K562 (cell line): ENCODE data around the gene NOS2. TPM values are rescaled to one million over a fixed set of nuclear protein-coding genes. Genes with fewer than 3 reads are reported as not detected.

Experiments used
- ATAC-seq: fragments of 200-7000 bp; cut with Tn5 transposase; 3 replicates; pipeline ENCODE4 v1.9.1; 2020; ENCODE audit warnings: moderate library complexity
- BruUV-seq: library from RNA; stranded (reverse); fragments of 400-500 nt; replicated peaks from 2 replicates; lab custom pipeline; 2021; lab: Mats Ljungman, UMichigan
- CTCF ChIA-PET: fragments of 300-600 bp; formaldehyde crosslinking; extraction: SDS; loops from one replicate; lab custom pipeline; 2021; ENCODE audit warnings: low intra/inter-chr PET ratio; lab: Yijun Ruan, JAX
- POLR2A ChIA-PET: fragments of 300-600, 350-650 bp; sonication (Branson Sonifier 250); formaldehyde crosslinking; extraction: SDS; loops from one replicate; lab custom pipeline; 2021; ENCODE audit warnings: antibody characterized with exemption, inconsistent platforms; lab: Yijun Ruan, JAX
- DNase-seq, 4 experiments: peaks; one replicate each; pipeline versions ENCODE4 v3.0.0 to v3.0.0-alpha.2; 2011 to 2018; ENCODE audit warnings: low spot score in 3 of 4, mixed read lengths in 3 of 4; ENCODE audit errors: extremely low read depth in 1 of 4
- FAIRE-seq: peaks from 2 replicates; lab custom pipeline; 2011; peaks lifted over from hg19 to GRCh38; lab: Jason Lieb, UNC
- H2AFZ ChIP-seq: 2 replicates; pipeline ENCODE4 v1.6.0; 2011; ENCODE audit warnings: low read depth, low read length, control low read depth, inconsistent platforms
- H3K27ac ChIP-seq: fragments of 200-600 bp; 3 replicates; pipeline ENCODE4 v1.8.0; 2011; ENCODE audit warnings: low read depth, mild to moderate bottlenecking, control low read depth, inconsistent platforms, low read length, moderate library complexity, mixed read lengths; ENCODE audit errors: extremely low read depth
- H3K27me3 ChIP-seq, 2 experiments: fragments of 300-600 bp in 1 of 2; 2 replicates in 1 of 2; 3 replicates in 1 of 2; pipeline versions ENCODE4 v1.6.0 to v1.8.0; 2011; ENCODE audit warnings: inconsistent platforms in 2 of 2, low read length in 2 of 2, mild to moderate bottlenecking in 1 of 2, mixed read lengths in 1 of 2, moderate library complexity in 1 of 2; ENCODE audit not compliant: control insufficient read depth in 2 of 2, insufficient read depth in 2 of 2
- H3K36me3 ChIP-seq: fragments of 300-600 bp; 3 replicates; pipeline ENCODE4 v1.8.0; 2011; ENCODE audit warnings: mild to moderate bottlenecking, low read length, inconsistent platforms; ENCODE audit not compliant: control insufficient read depth, insufficient read depth
- H3K4me1 ChIP-seq, 2 experiments: fragments of 200-600 bp in 1 of 2; replicated peaks in 1 of 2; 2 replicates in 1 of 2; 3 replicates in 1 of 2; pipeline versions ENCODE4 v1.5.1 to v1.8.0; 2011; ENCODE audit warnings: inconsistent platforms in 2 of 2, low read length in 2 of 2, mild to moderate bottlenecking in 1 of 2, mixed read lengths in 1 of 2, moderate library complexity in 1 of 2; ENCODE audit not compliant: control insufficient read depth in 2 of 2, insufficient read depth in 2 of 2
- H3K4me2 ChIP-seq: 2 replicates; pipeline ENCODE4 v1.6.1; 2011; ENCODE audit warnings: low read length, control low read depth, inconsistent platforms, mixed read lengths; ENCODE audit not compliant: insufficient read depth
- H3K4me3 ChIP-seq: fragments of 200-600 bp; sonication (generic), shearing (Covaris generic); 2 replicates; pipeline ENCODE4 v1.5.1; 2016; ENCODE audit warnings: control low read depth, inconsistent platforms
- H3K79me2 ChIP-seq: fragments of 200-600 bp; 3 replicates; pipeline ENCODE4 v1.8.0; 2011; ENCODE audit warnings: low read length, inconsistent platforms; ENCODE audit not compliant: control insufficient read depth, insufficient read depth
- H3K9ac ChIP-seq, 2 experiments: 2 replicates each; pipeline versions ENCODE4 v1.6.0 to v1.6.1; 2011; ENCODE audit warnings: low read depth in 2 of 2, low read length in 2 of 2, control low read depth in 1 of 2, inconsistent platforms in 1 of 2, mild to moderate bottlenecking in 1 of 2, mixed read lengths in 1 of 2; ENCODE audit not compliant: insufficient read depth in 1 of 2
- H3K9me1 ChIP-seq: one replicate; pipeline ENCODE4 v1.6.0; 2011; ENCODE audit warnings: inconsistent platforms, mild to moderate bottlenecking, low read length, moderate library complexity; ENCODE audit not compliant: control insufficient read depth, insufficient read depth
- H3K9me3 ChIP-seq: replicated peaks from 2 replicates; pipeline ENCODE4 v1.5.1; 2011; ENCODE audit warnings: low read depth, low read length, inconsistent platforms; ENCODE audit not compliant: control insufficient read depth, insufficient read depth
- H4K20me1 ChIP-seq: replicated peaks from 2 replicates; pipeline ENCODE4 v1.6.1; 2011; ENCODE audit warnings: low read length, inconsistent platforms, mixed read lengths; ENCODE audit not compliant: control insufficient read depth, insufficient read depth
- DNMT1 ChIP-seq: fragments of 450-650 bp; IDR thresholded peaks from 2 replicates; pipeline ENCODE4 v1.6.1; 2016; ENCODE audit warnings: antibody characterized with exemption, mild to moderate bottlenecking
- FOXK1 ChIP-seq: sonication (generic); formaldehyde crosslinking; IDR thresholded peaks from 2 replicates; pipeline ENCODE4 v1.8.0; 2022; ENCODE audit warnings: missing genetic modification reagents, mild to moderate bottlenecking, borderline replicate concordance
- MCM7 ChIP-seq, 2 experiments: fragments of 450-650 bp; IDR thresholded peaks; 2 replicates each; pipeline ENCODE4 v1.6.1; 2016 to 2018
- NFE2 ChIP-seq: IDR thresholded peaks from 2 replicates; pipeline ENCODE4 v1.6.1; 2014; ENCODE audit warnings: antibody characterized with exemption, low read depth
- NR2F6 ChIP-seq: fragments of 450-650 bp; formaldehyde crosslinking; IDR thresholded peaks from 2 replicates; pipeline ENCODE4 v1.4.0; 2020; ENCODE audit warnings: mild to moderate bottlenecking
- NRF1 ChIP-seq, 2 experiments: fragments of 450-650 bp; IDR thresholded peaks in 1 of 2; conservative IDR thresholded peaks in 1 of 2; 2 replicates each; pipeline ENCODE4 v1.6.1; 2014; ENCODE audit warnings: mild to moderate bottlenecking in 2 of 2
- RAD51 ChIP-seq: fragments of 450-650 bp; IDR thresholded peaks from 2 replicates; pipeline ENCODE4 v1.7.1; 2016; ENCODE audit warnings: low read depth, mild to moderate bottlenecking, borderline replicate concordance
- RBM39 ChIP-seq: fragments of 200-400 bp; formaldehyde crosslinking; optimal IDR thresholded peaks from 2 replicates; pipeline ENCODE3; 2018; ENCODE audit warnings: low read depth, low read length
- SIN3B ChIP-seq: fragments of 450-650 bp; IDR thresholded peaks from 2 replicates; pipeline ENCODE4 v1.6.1; 2017; ENCODE audit warnings: low read depth, mild to moderate bottlenecking, moderate library complexity
- SREBF1 ChIP-seq: fragments of 150-350 bp; IDR thresholded peaks from 2 replicates; pipeline ENCODE4 v1.6.1; 2014; ENCODE audit warnings: antibody characterized with exemption, low read depth, low read length, borderline replicate concordance
- WGBS: fragments of 100-300 bp; shearing (Covaris generic); methylation state at CpG from one replicate; pipeline ENCODE4 v1.1.6; 2016; ENCODE audit warnings: low coverage, mixed read lengths; ENCODE audit not compliant: insufficient coverage; ENCODE audit errors: missing lambda C conversion rate; 5-methylcytosine and 5-hydroxymethylcytosine counted together
- in situ Hi-C: fragments of 300-500 bp; cut with MboI; formaldehyde crosslinking; loops from 4 replicates; pipeline ENCODE4 v1.15.0; 2018; ENCODE audit warnings: inconsistent platforms, mixed read lengths
- intact Hi-C: fragments of 100-400 bp; cut with micrococcal nuclease; formaldehyde crosslinking; loops from 2 replicates; pipeline ENCODE4 v1.14.2; 2022
- polyA plus RNA-seq, 8 experiments: library from polyadenylated mRNA; depleted of rRNA in 4 of 8; stranded (reverse) in 5 of 8; unstranded in 3 of 8; fragments of >200 nt; fragmentation: Nextera tagmentation in 2 of 8; fragmentation: Illumina TruSeq in 1 of 8; extraction: Ambion mirVana in 2 of 8; extraction: Trizol in 1 of 8; gene quantifications; 2 replicates each; pipeline versions ENCODE4 v1.2.1 to v1.2.3, GENCODE V29; 2011 to 2014; ENCODE audit warnings: inconsistent platforms in 1 of 8, missing spikeins in 1 of 8
- total RNA-seq, 7 experiments: library from RNA; depleted of rRNA in 6 of 7; stranded (reverse); fragments of >200 nt in 6 of 7; fragmentation: Illumina TruSeq in 2 of 7; extraction: Trizol in 2 of 7; gene quantifications; 2 replicates each; pipeline versions ENCODE4 v1.2.1 to v1.2.3, GENCODE V29; 2011 to 2021; ENCODE audit warnings: low replicate concordance in 1 of 7
- TF ChIP-seq, protein P1 (sequence below): fragments of 450-650 bp; formaldehyde crosslinking; conservative IDR thresholded peaks from 2 replicates; pipeline ENCODE4 v1.4.0; 2022; ENCODE audit warnings: mild to moderate bottlenecking, missing genetic modification characterization
- TF ChIP-seq, protein P2 (sequence below): sonication (generic); formaldehyde crosslinking; IDR thresholded peaks from 2 replicates; pipeline ENCODE4 v1.8.1; 2023; ENCODE audit warnings: mild to moderate bottlenecking, missing genetic modification reagents

Gene NOS2
- total and polyA plus RNA-seq, 9 of the 15 experiments (the other 6 are each of a cell fraction or from before 2014, with no cell fraction given), result not detected

DNA sequence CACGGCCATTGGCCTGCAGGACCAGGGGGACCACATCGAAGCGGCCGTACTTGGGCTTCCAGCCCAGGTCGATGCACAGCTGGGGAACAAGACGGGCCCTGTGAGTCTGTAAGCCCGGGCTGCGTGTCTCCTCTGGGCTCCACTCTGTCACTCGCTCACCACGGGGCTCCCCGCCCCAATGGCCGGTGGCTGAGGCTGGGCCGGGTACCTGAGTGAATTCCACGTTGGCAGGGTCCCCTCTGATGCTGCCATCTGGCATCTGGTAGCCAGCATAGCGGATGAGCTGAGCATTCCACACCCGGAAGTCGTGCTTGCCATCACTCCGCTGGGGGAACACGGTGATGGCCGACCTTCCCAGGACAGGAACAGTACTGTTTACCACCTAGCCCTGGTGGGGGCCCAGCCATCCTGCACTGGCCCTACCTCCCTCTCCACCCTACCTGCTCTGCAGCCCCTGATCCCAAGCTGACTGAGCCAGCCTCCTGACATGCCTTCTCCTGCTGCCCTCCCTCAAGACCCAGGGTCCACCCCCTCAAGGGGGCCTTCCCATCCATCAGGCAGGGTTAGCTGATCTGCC is 19.4 kb downstream of the NOS2 start:
- ChIA-PET POLR2A (interaction anchor here (0.5 to 0.8 kb wide), 2 partner anchors 31 to 581 kb away, joined by 3 read pairs; no protein-coding TSS in a partner anchor), CTCF (no interaction called here)
- TF ChIP-seq, protein P1, sequence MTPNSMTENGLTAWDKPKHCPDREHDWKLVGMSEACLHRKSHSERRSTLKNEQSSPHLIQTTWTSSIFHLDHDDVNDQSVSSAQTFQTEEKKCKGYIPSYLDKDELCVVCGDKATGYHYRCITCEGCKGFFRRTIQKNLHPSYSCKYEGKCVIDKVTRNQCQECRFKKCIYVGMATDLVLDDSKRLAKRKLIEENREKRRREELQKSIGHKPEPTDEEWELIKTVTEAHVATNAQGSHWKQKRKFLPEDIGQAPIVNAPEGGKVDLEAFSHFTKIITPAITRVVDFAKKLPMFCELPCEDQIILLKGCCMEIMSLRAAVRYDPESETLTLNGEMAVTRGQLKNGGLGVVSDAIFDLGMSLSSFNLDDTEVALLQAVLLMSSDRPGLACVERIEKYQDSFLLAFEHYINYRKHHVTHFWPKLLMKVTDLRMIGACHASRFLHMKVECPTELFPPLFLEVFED (CRISPR knock-in tag), result no peak
- no peak for TF ChIP-seq DNMT1
- no peak for TF ChIP-seq RBM39
- no peak for TF ChIP-seq NFE2
- TF ChIP-seq MCM7 (IDR thresholded peaks at IDR 0.05), result no peak
- TF ChIP-seq, protein P2, sequence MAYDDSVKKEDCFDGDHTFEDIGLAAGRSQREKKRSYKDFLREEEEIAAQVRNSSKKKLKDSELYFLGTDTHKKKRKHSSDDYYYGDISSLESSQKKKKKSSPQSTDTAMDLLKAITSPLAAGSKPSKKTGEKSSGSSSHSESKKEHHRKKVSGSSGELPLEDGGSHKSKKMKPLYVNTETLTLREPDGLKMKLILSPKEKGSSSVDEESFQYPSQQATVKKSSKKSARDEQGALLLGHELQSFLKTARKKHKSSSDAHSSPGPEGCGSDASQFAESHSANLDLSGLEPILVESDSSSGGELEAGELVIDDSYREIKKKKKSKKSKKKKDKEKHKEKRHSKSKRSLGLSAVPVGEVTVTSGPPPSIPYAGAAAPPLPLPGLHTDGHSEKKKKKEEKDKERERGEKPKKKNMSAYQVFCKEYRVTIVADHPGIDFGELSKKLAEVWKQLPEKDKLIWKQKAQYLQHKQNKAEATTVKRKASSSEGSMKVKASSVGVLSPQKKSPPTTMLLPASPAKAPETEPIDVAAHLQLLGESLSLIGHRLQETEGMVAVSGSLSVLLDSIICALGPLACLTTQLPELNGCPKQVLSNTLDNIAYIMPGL, result no peak
- TF ChIP-seq NRF1 (conservative IDR thresholded peaks at IDR 0.05 in 1 of 2, IDR thresholded peaks at IDR 0.05 in 1 of 2), result no peak
- TF ChIP-seq SIN3B, result no peak
- TF ChIP-seq RAD51, result no peak
- no peak for TF ChIP-seq NR2F6 (CRISPR knock-in tag)
- no peak for TF ChIP-seq SREBF1
- TF ChIP-seq FOXK1 (CRISPR knock-in tag), result no peak
- in situ Hi-C loops (no loop called here), intact Hi-C loops (no loop called here)
- DNase-seq (no peak), ATAC-seq (no peak), FAIRE-seq (no peak)
- Histone ChIP-seq H3K4me3 (no peak overlapping the region), H3K4me2 (no peak overlapping the region), H3K4me1 (peaks cover 6 to 8% of the 10 kb centered on the region in 2 experiments; a peak in 4 of 5 replicates), H4K20me1 (no peaks in the 10 kb centered on the region), H3K79me2 (no peaks in the 10 kb centered on the region), H3K27ac (no peak overlapping the region), H3K9me3 (no peaks in the 10 kb centered on the region), H3K9me1 (no peaks in the 10 kb centered on the region), H3K36me3 (no peaks in the 10 kb centered on the region), H3K9ac (no peak overlapping the region), H2AFZ (no peak overlapping the region), H3K27me3 (peaks cover 24 to 55% of the 10 kb centered on the region in 2 experiments; a peak in 4 of 5 replicates)
- BruUV-seq, result no TSS peak
- WGBS, result 0% methylated on average over 19 of the region's 20 CpGs
